ENCODE results near the gene SH3GLB1. TPM values are rescaled to one million over a fixed set of nuclear protein-coding genes. Genes with fewer than 3 reads are reported as not detected.

The SH3GLB1 gene
- total and polyA plus RNA-seq, 2 of the 13 experiments (the other 11 are each of a cell fraction or from before 2014, with no cell fraction given): 26.0 to 41.5 TPM

DNA sequence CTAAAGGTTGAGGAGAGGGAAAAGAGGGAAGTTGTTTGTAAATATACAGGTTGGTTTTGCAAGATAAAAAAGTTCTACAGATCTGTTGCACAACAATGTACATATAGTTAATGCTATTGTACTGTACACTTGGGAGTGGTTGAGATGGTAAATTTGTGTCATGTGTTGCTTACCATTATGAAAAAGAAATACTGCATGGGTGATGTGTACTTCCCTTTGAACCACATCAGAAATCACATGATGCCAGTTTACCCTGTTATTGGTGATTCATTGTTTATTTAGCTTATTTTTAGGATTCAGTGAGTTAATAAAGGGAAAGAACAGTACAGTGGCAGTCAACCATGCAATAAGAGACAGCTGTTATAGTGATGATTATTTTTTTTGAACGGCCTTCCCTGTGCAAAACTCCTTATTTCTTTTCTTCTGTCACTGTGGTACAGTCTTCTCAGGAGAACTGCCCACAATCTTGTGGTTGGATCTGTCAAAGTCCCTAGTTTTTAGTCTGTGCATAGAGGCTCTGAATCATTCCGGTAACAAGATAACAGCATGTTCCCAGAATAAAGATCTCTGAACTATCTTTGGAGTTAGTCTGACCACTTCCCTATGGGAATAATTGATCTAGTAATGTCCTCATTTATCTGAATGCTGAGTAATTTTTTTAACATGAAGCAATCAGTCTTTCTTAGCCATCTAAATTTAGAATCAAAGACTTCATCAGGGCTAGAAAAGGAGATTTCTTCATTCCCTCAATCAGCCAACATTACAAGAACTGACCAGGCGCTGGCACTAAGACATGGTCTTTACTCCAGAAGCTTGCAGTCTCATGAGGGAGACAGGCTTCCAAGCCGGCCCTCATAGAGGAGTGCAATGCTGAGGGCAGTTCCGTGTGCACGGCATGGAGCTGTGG lies 84.2 kb downstream of the SH3GLB1 start (continued):
- TF ChIP-seq FOXO4 (CRISPR knock-in tag; conservative IDR thresholded peaks at IDR 0.05) (no peak), ZNF883 (CRISPR knock-in tag; IDR thresholded peaks at IDR 0.05; ENCODE audit: not compliant biosample characterization) (no peak), JARID2 (CRISPR knock-in tag; IDR thresholded peaks at IDR 0.05; ENCODE audit: insufficient replicate concordance) (no peak), TCF12 (IDR thresholded peaks at IDR 0.05) (no peak), TCF12 (CRISPR knock-in tag; IDR thresholded peaks at IDR 0.05) (no peak), ZNF136 (CRISPR knock-in tag; IDR thresholded peaks at IDR 0.05; ENCODE audit: low read depth) (no peak), PCBP1 (IDR thresholded peaks at IDR 0.05; ENCODE audit: borderline replicate concordance, low read depth, low read length) (no peak), MYPOP (CRISPR knock-in tag; IDR thresholded peaks at IDR 0.05) (no peak; the same call in 1 of the 2 replicates), ZNF407 (CRISPR knock-in tag; IDR thresholded peaks at IDR 0.05; ENCODE audit: not compliant biosample characterization) (no peak), REPIN1 (CRISPR knock-in tag; IDR thresholded peaks at IDR 0.05; ENCODE audit: borderline replicate concordance, low read depth) (no peak), ELF3 (CRISPR knock-in tag; IDR thresholded peaks at IDR 0.05) (peak; percentile 58), ZNF205 (CRISPR knock-in tag; IDR thresholded peaks at IDR 0.05) (no peak)
- TF ChIP-seq, protein P1, sequence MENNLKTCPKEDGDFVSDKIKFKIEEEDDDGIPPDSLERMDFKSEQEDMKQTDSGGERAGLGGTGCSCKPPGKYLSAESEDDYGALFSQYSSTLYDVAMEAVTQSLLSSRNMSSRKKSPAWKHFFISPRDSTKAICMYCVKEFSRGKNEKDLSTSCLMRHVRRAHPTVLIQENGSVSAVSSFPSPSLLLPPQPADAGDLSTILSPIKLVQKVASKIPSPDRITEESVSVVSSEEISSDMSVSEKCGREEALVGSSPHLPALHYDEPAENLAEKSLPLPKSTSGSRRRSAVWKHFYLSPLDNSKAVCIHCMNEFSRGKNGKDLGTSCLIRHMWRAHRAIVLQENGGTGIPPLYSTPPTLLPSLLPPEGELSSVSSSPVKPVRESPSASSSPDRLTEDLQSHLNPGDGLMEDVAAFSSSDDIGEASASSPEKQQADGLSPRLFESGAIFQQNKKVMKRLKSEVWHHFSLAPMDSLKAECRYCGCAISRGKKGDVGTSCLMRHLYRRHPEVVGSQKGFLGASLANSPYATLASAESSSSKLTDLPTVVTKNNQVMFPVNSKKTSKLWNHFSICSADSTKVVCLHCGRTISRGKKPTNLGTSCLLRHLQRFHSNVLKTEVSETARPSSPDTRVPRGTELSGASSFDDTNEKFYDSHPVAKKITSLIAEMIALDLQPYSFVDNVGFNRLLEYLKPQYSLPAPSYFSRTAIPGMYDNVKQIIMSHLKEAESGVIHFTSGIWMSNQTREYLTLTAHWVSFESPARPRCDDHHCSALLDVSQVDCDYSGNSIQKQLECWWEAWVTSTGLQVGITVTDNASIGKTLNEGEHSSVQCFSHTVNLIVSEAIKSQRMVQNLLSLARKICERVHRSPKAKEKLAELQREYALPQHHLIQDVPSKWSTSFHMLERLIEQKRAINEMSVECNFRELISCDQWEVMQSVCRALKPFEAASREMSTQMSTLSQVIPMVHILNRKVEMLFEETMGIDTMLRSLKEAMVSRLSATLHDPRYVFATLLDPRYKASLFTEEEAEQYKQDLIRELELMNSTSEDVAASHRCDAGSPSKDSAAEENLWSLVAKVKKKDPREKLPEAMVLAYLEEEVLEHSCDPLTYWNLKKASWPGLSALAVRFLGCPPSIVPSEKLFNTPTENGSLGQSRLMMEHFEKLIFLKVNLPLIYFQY (CRISPR knock-in tag; IDR thresholded peaks at IDR 0.05; ENCODE audit: borderline replicate concordance): no peak
